Limb (tissue), 2 donors: ENCODE results near the gene TIPIN.
"Not testable (repeated sequence)": the region's sequence is repeated elsewhere in the genome, so short reads cannot be mapped to it uniquely, and the experiment has no call there.

Experiments
- DNase-seq, 2 donors: peaks; one replicate each; pipeline ENCODE4 v3.0.0-alpha.2; 2016; ENCODE audit errors: extremely low spot score in 2 of 2

The TIPIN gene, protein sequence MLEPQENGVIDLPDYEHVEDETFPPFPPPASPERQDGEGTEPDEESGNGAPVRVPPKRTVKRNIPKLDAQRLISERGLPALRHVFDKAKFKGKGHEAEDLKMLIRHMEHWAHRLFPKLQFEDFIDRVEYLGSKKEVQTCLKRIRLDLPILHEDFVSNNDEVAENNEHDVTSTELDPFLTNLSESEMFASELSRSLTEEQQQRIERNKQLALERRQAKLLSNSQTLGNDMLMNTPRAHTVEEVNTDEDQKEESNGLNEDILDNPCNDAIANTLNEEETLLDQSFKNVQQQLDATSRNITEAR

DNA sequence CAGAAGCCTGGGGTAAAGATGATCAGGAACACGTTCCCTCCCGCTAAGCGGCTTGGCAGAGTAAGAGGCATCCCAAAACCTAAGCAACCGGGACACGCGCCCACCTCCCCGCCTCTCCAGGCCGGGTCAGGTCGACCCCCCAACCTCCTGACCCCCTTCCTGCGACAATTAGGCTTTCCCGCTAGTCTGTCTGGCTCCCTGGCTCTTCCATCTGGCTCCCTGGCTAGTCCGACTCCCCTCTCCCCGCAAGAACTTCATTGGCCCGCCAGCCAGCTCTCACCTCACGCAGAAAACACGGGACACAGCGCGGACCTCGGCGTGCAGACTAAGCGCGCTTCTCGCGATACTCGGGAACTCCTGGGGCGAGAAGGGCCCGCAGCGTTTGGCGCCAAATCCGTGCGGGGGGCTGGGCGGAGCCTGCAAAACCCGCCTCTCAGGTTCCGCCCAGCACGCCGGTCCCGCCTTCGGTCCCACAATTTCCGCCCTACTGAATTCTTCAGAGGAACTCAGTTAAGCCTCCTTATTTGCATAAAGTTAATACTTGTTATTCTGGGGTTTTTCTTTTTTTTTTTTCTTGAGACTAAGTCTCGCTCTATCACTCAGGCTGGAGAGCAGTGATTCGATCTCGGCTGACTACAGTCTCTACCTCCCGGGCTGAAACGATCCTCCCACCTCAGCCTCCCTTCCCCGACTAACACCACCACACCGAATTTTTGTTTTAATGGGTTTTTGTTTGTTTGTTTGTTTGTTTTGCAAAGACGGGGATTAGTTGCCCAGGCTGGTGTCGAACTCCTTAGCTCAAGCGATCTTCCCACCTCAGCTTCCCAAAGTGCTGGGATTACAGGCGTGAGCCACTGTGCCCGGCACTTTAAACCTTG is at the start of gene TIPIN:
Gene TIPIN (minus strand): TSS at position 327 of the 878 bp plus-strand sequence. CDS start 3,738 bp downstream, outside the sequence.
- peak; percentile 93 to 97 for DNase-seq

DNA sequence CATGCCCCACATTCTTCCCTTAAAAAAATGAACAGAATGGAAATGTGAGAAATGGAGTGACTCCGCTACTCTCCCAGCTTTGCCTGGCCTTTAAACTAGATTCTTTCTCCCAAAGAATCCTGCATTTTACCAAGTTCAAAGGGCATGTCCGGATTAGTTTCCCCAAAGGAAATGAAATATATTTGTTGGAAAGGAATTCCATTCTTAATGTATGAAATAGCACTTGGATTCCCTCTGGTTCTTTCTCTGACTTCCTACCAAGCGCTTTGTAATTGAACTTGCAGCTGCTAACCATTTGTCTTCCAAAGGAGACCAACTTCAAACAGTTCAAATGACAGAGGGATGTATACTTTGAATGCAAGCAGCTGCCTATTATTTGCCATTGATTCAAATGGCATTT is 49.1 kb upstream of the TIPIN start:
- DNase-seq = peak in 1 of 2 donors; percentile 72

DNA sequence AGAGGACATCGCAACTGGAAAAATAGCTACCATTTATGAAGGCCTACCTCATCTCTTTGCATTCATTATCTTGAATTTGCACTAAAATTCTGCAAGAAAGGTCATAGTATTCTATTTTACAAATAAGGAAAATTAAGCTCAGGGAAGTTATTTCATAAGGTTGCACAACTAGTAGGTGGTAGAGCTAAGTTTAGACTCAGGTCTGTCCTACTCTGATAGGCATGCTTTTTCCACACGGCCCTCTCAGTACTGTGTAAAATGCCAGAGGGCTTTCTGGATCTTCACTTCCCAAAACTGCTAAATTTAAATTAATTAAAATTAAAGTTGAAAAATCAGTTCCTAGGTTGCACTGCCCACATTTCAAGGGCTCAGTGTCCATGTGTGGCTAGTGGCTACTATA is 48.5 kb upstream of the TIPIN start:
- DNase-seq = no peak

DNA sequence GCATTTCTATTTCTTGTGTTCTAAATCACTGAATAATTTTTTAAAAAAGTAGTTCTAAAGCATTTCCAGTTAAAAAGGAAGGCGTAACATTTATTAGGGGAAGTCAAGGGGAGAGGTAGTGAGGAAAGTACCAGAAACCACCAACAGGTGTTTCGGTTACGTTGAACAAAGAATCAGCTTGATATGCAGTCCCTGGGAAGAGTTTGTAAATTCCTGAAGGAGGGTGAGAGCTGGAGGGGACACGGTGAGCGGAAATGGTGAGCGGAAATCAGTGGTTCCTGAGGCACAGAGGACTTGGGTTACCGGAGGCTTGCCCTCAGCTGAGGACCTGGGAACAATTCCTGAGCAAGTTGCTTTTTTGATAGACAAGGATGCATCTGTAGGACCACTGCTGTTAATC is 48.0 kb upstream of the TIPIN start:
- no peak for DNase-seq

DNA sequence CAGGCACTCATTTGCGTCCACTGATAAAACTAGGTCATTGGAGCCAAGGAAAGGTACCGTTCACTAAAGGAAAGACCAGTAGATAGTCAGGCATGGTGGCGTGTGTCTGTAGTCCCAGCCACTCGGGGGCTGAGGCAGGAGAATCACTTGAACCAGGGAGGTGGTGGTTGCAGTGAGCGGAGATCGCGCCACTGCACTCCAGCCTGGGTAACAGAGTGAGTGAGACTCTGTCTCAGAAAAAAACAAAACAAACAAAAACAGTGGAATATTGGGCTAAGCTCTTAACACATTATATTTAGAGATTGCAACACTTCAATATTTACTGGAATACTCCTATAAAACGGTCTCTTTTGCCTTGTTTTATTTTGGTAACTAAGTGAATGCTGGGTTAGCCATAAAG is 47.6 kb upstream of the TIPIN start:
- DNase-seq = no peak

DNA sequence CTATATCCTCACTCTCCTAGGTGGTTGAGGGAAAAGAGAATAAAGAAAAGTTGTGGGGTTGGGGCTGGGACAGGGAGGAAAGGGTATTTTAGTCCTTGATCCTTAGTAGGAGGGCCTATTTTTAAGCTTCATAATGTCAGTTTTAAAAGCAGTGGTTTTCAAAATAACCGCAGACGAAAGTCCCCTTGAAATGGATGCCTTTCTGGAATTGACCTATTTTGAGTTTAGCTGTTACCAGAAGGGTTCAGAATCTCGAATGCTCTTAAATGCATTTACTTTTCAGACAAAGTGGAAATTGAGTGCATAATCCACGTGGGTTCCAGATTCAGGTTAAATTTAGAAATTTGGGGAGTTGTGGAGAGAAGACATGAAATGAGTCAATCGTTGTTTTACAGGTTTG is 46.8 kb upstream of the TIPIN start:
- DNase-seq = no peak

DNA sequence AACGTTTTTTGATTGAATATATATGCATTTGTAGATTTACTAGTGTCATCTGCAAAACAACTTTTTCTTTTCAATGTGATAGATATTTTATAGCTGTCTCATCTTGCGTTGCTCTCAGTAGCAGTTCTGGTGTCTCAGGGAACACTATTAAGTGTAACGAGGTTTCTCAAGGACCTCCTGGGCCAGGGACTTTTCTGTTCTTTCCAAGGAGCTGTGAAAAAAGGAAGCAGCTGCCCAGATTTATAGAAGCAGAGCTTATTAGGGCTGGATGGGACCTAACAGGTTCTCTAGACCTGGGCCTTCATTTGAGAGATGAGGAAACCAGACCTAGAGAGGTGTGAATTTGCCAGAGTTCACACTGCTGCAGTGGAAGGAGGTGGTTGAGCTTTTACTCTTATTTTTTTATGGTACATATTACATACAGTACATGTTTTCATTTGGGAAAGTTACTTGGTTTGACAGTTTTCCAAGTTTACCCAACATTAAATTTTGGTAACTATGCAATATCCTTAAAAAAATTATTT is 46.3 kb upstream of the TIPIN start:
- DNase-seq = no peak

DNA sequence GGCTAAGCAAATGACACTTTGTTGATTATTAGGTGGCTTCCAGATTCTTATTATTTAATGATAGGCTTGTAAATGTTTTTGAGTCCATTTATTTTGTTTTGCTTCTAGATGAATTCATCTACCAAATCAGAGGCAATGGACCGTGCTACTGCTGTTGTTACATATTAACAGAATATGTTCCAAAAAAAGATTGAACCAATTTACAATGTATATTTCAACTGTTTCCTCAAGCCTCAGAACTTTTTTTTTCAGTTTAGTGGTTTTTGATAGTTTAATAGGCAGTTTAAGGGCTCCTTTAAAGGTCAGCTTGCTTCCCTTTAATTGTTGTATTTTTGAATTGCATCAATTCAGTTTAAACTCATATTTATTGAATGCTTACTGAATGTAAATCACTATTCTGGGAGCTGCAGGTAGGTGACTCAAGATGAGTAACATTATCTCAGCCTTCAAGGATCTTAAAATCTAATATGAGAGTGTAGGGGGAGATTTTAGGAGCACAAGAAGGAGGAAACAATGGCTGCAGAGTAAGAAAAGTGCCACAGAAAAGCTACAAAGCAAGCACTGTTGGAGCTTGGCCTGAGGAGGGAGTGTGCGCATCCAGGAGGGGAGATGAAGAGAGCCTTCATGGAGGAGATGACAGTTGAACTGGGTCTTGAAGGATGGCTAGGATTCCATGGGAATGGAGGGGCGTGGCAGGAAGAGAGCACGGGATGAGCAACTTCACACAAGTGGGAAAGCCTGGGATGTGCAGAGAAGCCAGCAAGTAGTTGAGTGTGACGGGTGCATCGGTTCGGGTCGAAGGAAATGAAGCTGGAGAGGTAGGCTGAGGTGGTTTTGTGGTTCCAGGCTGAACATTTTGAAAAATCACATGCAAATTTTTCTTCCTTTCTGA is 44.9 kb upstream of the TIPIN start:
- DNase-seq = no peak

DNA sequence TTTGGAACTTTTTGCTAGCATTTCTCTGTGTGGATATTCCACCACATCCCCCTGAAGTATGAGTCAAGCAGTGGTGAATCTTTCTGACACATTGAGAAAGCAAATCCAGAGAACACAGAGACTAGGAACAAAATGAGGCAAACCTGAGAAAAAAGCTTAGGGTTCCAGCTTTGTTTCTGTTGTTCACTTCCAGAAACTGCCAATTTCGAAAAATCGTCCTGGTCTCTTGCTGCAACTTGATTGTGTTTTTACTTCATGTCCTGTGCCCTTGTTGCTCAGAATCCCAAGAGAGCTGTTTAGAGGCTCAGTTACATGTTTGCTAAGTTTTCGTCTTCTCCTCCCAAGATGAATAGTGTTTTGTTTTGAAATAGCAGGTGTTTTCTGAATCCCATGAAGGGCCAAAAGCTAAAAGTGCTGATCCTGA is 43.9 kb upstream of the TIPIN start:
- no peak for DNase-seq

DNA sequence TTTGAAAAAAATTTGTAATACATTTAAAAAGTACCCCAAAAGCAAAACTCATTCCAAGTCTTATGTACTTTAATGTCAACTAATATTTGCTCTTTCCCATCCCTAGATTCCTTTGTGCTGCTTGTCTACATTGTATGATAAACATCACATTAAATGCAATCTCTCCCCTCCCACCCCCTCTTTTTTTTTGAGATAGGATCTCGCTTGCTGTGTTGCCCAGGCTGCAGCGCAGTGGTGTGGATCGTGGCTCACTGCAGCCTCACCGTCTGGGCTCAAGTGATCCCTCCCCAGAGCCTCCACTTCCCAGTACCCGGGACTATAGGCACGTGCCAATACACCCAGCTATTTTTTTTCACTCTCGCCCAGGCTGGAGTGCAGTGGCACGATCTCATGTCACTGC is 42.8 kb upstream of the TIPIN start:
- DNase-seq = no peak

DNA sequence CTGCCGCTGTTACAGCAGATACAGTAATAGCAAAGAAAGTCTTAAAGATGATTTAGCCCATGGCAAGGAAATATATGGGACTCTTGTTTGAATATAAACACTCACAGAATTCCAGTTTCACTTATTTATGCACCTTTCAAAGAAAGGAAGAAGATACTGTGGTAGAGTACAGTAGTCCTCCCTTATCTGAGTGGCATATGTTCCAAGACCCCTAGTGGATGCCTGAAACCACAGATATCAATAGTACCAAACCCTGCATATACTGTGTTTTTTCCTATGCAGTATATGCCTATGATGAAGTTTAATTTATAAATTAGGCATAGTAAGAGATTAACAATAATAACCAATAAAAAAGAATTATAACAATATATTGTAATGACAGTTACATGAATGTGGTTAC is 38.4 kb upstream of the TIPIN start:
- no peak for DNase-seq

DNA sequence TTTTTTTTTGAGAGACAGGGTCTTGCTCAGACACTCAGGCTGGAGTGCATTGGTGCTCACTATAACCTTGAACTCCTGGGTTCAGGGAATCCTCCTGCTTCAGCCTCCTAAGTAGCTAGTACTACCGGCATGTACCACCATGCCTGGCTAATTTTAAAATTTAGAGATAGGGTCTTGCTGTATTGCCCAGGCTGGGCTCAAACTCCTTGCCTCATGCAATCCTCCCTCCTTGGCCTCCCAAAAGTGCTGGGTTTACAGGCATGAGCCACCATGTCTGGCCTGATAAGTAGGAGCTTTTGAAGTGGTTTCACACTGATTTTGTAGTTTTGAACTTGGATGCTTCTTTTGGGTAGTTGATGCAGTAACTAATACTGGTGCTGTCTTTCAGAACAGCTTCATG is 38.0 kb upstream of the TIPIN start:
- DNase-seq = no peak

DNA sequence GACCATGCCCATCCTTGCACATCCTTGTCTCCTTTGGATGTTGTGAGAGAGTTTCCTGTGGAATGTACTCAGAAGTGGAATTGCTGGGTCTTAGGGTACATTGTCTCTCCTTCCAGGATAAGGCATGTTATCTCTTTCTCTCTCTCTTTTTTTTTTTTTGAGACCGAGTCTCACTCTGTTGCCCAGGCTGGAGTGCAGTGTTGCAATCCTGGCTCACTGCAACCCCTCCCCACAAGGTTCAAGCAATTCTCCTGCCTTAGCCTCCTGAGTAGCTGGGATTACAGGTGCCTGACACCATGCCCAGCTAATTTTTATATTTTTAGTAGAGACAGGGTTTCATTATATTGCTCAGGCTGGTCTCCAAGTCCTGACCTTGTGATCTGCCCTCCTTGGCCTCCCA is 36.6 kb upstream of the TIPIN start:
- not testable (repeated sequence) for DNase-seq

DNA sequence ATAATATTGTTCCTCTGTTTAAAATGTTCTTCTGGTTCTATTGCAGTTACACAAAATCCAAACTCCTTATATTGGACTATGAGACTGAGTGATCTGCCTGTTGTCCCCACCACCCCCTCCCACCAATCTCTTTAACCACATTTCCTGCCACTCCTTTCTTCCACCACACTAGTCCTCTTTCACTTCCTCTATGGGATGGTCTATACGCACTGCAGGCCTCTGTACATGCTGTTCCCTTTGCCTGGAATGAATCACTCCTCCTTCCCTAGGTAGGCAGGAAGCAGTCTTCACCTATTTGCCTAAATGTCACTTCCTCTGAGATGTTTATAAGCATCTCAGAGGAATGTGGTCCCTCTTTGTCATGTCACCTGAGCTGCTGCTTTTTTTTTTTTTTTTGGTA is 34.2 kb upstream of the TIPIN start:
- DNase-seq = no peak

DNA sequence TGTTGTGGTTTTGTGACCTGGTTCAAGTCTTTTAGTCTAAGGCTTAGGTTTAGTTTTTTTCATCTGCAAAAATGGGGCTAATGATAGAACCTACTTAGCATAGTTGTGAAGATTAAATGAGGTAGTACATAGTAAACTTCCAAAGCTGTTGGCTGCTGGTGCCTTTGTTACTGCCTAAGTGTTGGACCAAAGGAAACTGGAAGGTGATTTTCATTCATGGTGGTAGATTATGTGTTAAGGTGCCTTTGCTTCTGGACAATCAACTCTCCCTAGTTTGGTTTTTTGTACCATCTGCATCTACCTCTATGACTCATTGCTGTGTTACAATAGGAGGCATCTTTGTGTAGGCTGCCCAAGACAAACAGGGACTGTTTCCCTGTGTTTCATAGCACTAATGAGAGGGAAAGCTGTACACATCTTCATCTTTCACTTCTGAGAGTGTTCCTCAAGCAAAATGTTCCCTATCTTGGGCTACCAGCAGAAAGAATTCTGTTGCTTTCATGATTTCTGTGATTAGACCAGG is 33.4 kb upstream of the TIPIN start:
- DNase-seq = no peak

DNA sequence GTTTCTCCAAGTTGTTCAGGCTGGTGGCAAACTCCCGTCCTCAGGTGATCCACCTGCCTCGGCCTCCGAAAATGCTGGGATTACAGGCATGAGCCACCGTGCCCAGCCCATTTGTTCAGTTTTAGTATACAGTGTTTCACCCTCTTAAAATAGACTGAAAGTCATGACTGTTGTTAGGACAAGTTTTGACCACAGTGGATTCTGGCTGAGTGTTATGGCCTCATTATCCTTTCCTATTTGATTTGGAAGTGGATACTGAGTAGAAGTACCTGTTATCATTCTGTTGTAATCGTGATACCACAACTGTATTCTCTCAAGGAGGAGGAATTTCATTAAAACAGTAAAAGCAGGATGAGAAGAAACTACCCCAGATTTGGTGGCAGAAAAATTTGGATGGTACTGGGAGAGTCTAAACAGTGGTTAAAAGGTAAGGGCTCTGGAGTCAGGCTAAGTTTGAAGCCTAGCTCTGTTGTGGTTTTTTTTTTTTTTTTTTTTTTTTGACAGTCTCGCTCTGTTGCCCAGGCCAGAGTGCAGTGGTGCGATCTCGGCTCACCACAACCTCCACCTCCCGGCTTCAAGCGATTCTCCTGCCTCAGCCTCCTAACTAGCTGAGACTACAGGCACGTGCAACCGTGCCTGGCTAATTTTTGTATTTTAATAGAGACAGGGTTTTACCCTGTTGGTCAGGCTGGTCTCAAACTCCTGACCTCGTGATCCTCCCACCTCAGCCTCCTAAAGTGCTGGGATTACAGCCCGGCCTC is 32.8 kb upstream of the TIPIN start:
- no peak for DNase-seq

DNA sequence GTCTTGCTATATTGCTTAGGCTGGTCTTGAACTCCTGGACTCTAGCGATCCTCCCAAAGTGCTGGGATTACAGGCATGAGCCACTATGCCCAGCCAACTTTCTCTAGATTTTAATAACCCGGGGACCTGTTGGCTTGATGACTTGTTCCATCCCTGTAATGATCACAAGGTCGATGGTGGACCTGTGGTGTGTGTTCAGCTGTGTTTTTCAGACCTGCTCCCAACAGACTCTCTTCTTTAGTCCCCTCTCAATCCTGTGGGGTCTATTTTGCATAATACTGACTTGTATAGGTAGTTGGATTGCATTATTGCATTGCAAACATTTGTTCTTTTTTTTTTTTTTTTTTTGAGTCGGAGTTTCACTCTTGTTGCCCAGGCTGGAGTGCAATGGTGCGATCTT is 32.1 kb upstream of the TIPIN start:
- no peak for DNase-seq

DNA sequence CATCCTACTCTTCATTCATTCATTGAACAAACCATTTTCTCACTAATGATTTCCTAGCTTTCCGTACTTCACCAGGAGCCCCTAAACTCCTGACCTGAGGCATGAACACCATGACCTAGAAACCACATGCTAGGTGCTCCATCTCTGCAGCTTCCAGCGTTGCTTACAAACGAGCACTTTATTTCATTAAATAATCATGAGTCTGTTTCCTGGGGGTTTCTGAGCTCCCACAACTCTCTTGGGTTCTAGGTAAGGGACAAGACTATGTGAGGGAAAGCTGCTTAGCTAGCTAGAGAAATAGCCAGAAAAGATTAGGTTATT is 31.5 kb upstream of the TIPIN start:
- DNase-seq = no peak

DNA sequence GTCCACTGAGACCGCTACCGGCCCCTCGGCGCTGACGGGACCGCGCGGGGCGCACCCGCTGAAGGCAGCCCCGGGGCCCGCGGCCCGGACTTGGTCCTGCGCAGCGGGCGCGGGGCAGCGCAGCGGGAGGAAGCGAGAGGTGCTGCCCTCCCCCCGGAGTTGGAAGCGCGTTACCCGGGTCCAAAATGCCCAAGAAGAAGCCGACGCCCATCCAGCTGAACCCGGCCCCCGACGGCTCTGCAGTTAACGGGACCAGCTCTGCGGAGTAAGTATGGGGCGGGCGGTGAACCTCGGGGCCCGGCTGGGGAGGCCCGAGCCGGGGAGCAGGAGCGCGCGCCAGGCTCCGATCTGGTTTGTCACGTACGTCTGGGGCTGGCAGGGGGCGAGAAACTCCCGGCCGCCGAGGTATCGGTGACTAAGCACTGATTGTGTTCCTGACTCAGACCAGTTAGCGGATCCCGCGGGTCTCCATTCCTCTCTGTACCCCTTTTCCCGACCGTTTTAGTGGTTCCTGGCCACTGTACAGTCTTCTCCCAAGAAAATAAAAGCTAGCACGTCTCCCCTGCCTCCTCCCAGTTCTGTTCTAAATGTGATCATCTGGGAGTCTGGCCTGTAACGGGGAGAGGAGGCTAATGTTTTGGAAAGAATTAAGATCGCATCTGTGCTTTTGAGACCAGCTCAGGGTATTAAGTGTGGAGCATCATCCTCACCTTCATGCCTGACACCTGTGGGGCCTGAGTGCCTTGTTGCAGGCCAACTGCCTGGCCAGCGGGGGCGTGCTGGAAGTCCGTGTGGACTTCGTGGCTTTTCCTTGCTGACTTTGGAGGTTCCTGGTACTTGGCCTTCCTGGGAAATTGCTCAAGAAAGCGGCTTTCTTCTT is 30.9 kb upstream of the TIPIN start:
- peak in 1 of 2 donors; percentile 79 for DNase-seq
